GM12874 (cell line): ENCODE measurements around the gene TOX2.
A peak's percentile ranks its signal among the peaks of the same experiment; 100 is the strongest.

Experiments used
- CTCF ChIP-seq: IDR thresholded peaks from 2 replicates; pipeline ENCODE4 v1.5.1; 2011; ENCODE audit warnings: low read depth, mild to moderate bottlenecking, control low read depth, low read length, moderate library complexity; ENCODE audit not compliant: insufficient read depth

TOX2 gene

GRCh38 chr20:44089987-44090674 is 175.5 kb downstream of the TOX2 start:
- TF ChIP-seq CTCF = no peak

GRCh38 chr20:44091026-44091425 is 176.4 kb downstream of the TOX2 start:
- TF ChIP-seq CTCF = no peak

- peak; percentile 44; the same call in 1 of the 2 replicates for TF ChIP-seq CTCF
Measured at GRCh38 chr20:44092551-44093248, 178.0 kb downstream of the TOX2 start.

- no peak for TF ChIP-seq CTCF
Measured at GRCh38 chr20:44093249-44093582, 178.6 kb downstream of the TOX2 start.

GRCh38 chr20:44095831-44096230 is 181.2 kb downstream of the TOX2 start:
- no peak for TF ChIP-seq CTCF

- no peak for TF ChIP-seq CTCF
Measured at GRCh38 chr20:44097521-44098255, 183.0 kb downstream of the TOX2 start.

- no peak for TF ChIP-seq CTCF
Measured at GRCh38 chr20:44098256-44098630, 183.6 kb downstream of the TOX2 start.
